ENCODE results near the gene TUBA4A.

GRCh38 chr2:219280651-219281050, 26.9 kb upstream of the TUBA4A start:
- TF ChIP-seq CTCF (IDR thresholded peaks at IDR 0.05) (no peak), ZFX (IDR thresholded peaks at IDR 0.05; ENCODE audit: borderline replicate concordance) (no peak)
